Activated CD4-positive, alpha-beta T cell treated with anti-CD3 and anti-CD28 coated beads for 1 hour (primary cell): ENCODE measurements around the gene ACP5.
"Not testable (repeated sequence)": the region's sequence is repeated elsewhere in the genome, so short reads cannot be mapped to it uniquely, and the experiment has no call there.

Experiments used
- DNase-seq: peaks from one replicate; pipeline ENCODE4 v3.0.0-alpha.2; 2020

ACP5 gene

GRCh38 chr19:11577451-11578257 is at the start of gene ACP5:
TSS of gene ACP5 (minus strand) at chr19:11577645. CDS start at chr19:11577317, 328 bp downstream.
- no peak for DNase-seq

GRCh38 chr19:11626252-11626651 is 48.8 kb upstream of the ACP5 start:
- no peak for DNase-seq

- DNase-seq: no peak
Measured at GRCh38 chr19:11624069-11624463, 46.6 kb upstream of the ACP5 start.

- DNase-seq: not testable (repeated sequence)
Measured at GRCh38 chr19:11622401-11622800, 45.0 kb upstream of the ACP5 start.

GRCh38 chr19:11620553-11620952 is 43.1 kb upstream of the ACP5 start:
- DNase-seq: no peak

- no peak for DNase-seq
Measured at GRCh38 chr19:11617180-11618062, 40.0 kb upstream of the ACP5 start.

- DNase-seq: no peak
Measured at GRCh38 chr19:11612816-11613511, 35.5 kb upstream of the ACP5 start.

- DNase-seq: no peak
Measured at GRCh38 chr19:11611730-11612129, 34.3 kb upstream of the ACP5 start.

GRCh38 chr19:11606484-11606883 is 29.0 kb upstream of the ACP5 start:
- DNase-seq: no peak

GRCh38 chr19:11599704-11600103 is 22.3 kb upstream of the ACP5 start:
- DNase-seq: not testable (repeated sequence)

- no peak for DNase-seq
Measured at GRCh38 chr19:11598746-11599145, 21.3 kb upstream of the ACP5 start.

GRCh38 chr19:11598103-11598483 is 20.6 kb upstream of the ACP5 start:
- DNase-seq: no peak

- peak; percentile 94 for DNase-seq
Measured at GRCh38 chr19:11597202-11598102, 20.0 kb upstream of the ACP5 start, which contains the start of gene ZNF627. TSS of gene ZNF627 (plus strand) at chr19:11597483. CDS start at chr19:11597628, 145 bp downstream.

GRCh38 chr19:11596156-11596555 is 18.7 kb upstream of the ACP5 start:
- DNase-seq: no peak

- no peak for DNase-seq
Measured at GRCh38 chr19:11594084-11594483, 16.6 kb upstream of the ACP5 start.

GRCh38 chr19:11587975-11588631 is 10.7 kb upstream of the ACP5 start:
- DNase-seq: no peak

GRCh38 chr19:11587302-11587974 is 10.0 kb upstream of the ACP5 start:
- DNase-seq: peak; percentile 64

- DNase-seq: no peak
Measured at GRCh38 chr19:11586331-11586730, 8.9 kb upstream of the ACP5 start.

GRCh38 chr19:11581740-11582139 is 4.3 kb upstream of the ACP5 start:
- no peak for DNase-seq

- no peak for DNase-seq
Measured at GRCh38 chr19:11580116-11580515, 2.7 kb upstream of the ACP5 start.
